Activated naive CD8-positive, alpha-beta T cell treated with anti-CD3 and anti-CD28 coated beads, Interleukin-2, amount 10 ng/mL, durations not matched to agents 7 days and 5 days (primary cell): ENCODE measurements around the gene DUSP22. TPM values are rescaled to one million over a fixed set of nuclear protein-coding genes. Genes with fewer than 3 reads are reported as not detected.

ENCODE experiments used
- ATAC-seq: fragments of 150-1000 bp; cut with Tn5 transposase; one replicate; pipeline ENCODE4 v1.10.0; 2021; ENCODE audit warnings: low read depth, moderate library complexity
- POLR2A ChIA-PET: fragments of 350-600 bp; sonication (Branson Sonifier 250); formaldehyde crosslinking; loops from one replicate; lab custom pipeline; 2021; ENCODE audit warnings: antibody characterized with exemption; lab: Charles Lee
- DNase-seq: peaks from one replicate; pipeline ENCODE4 v3.0.0; 2021
- H3K27ac Mint-ChIP-seq: one replicate; pipeline ENCODE4 v1.8.0; 2022; ENCODE audit warnings: mild to moderate bottlenecking, mixed read lengths
- H3K27me3 Mint-ChIP-seq: one replicate; pipeline ENCODE4 v1.8.0; 2022; ENCODE audit warnings: mild to moderate bottlenecking, moderate library complexity, mixed read lengths
- H3K36me3 Mint-ChIP-seq: one replicate; pipeline ENCODE4 v1.8.0; 2021; ENCODE audit warnings: mild to moderate bottlenecking, mixed read lengths
- H3K4me1 Mint-ChIP-seq: one replicate; pipeline ENCODE4 v1.8.0; 2021; ENCODE audit warnings: mixed read lengths
- H3K4me3 Mint-ChIP-seq: one replicate; pipeline ENCODE4 v1.8.0; 2022; ENCODE audit warnings: mild to moderate bottlenecking, moderate library complexity, mixed read lengths
- H3K9me3 Mint-ChIP-seq: one replicate; pipeline ENCODE4 v1.8.0; 2021; ENCODE audit warnings: mixed read lengths
- total RNA-seq, 2 experiments: library from RNA; stranded (reverse); gene quantifications; one replicate each; pipeline ENCODE4 v1.2.3, GENCODE V29; 2021

The DUSP22 gene
- total RNA-seq, 2 experiments from 2014 or later, result 49.1 to 50.4 TPM

DNA sequence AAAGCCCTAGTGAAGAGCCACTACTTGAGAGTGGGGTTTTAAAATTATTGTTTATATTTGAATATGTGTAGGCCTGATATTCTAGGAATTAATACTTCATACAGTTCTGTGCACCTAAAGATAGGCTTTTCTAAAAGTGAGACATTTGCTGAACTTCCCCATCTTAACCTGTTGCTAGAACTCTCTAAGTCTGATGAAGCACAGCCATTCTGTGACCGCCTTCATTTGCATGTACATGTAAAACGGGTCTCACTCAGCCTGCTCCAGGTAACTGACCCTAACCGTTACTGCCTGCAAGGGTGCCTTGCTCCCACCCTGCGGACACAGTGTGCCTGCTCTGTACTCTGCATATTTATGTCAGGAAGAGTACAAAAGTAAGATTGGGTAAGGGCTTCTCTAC is 54.9 kb downstream of the DUSP22 start:
- Mint-ChIP-seq H3K4me3 (no peak overlapping the region), H3K4me1 (peaks cover 7% of the 10 kb centered on the region), H3K27ac (no peak overlapping the region), H3K27me3 (no peaks in the 10 kb centered on the region), H3K9me3 (no peaks in the 10 kb centered on the region), H3K36me3 (peaks cover 11% of the 10 kb centered on the region)
- POLR2A ChIA-PET, result interaction anchor here (0.6 kb wide), 1 partner anchor 15 kb away, joined by 4 read pairs; no protein-coding TSS in a partner anchor
- DNase-seq (no peak), ATAC-seq (no peak)

DNA sequence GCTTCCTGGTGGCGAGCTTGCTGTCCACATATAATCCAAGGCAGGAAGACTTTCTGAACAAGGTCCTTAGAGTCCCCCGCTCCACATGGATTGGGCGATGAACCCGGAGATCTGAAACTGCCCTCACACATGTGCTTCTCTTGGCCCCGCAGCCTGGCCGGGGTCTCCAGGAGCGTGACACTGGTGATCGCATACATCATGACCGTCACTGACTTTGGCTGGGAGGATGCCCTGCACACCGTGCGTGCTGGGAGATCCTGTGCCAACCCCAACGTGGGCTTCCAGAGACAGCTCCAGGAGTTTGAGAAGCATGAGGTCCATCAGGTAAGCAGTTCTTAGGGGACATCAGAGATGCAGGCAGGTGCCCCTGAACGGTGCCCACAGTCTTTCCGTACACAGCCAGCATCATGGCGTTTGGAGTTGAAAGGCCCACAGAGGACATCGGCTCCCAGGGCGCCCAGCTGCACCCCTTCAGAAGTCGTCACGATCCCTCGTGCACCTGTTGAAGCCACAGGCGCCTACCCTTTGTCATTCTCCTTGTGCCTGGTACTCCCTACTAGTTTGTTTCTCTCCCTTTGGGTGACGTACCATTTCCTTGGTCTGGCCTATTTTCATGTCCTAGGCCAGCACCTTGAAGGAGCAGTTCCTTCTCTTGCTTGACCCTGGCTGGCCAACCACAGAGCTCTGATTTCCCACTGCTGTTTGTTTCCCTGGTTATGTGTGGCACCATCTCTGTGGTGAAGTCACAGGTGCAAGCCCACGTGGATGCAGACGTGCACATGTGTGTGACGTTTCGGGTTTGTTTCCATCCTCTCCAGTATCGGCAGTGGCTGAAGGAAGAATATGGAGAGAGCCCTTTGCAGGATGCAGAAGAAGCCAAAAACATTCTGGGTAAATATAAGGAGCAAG is 55.9 kb downstream of the DUSP22 start:
- DNase-seq (no peak), ATAC-seq (no peak)
- H3K27me3 Mint-ChIP-seq, result no peaks in the 10 kb centered on the region
- H3K4me3 Mint-ChIP-seq, result no peak overlapping the region
- no peaks in the 10 kb centered on the region for H3K9me3 Mint-ChIP-seq
- H3K4me1 Mint-ChIP-seq, result peaks cover 9% of the 10 kb centered on the region
- H3K27ac Mint-ChIP-seq, result no peak overlapping the region
- H3K36me3 Mint-ChIP-seq, result peaks cover 11% of the 10 kb centered on the region
- POLR2A ChIA-PET, result interaction anchor here (0.6 kb wide), 1 partner anchor 16 kb away, joined by 4 read pairs; no protein-coding TSS in a partner anchor

DNA sequence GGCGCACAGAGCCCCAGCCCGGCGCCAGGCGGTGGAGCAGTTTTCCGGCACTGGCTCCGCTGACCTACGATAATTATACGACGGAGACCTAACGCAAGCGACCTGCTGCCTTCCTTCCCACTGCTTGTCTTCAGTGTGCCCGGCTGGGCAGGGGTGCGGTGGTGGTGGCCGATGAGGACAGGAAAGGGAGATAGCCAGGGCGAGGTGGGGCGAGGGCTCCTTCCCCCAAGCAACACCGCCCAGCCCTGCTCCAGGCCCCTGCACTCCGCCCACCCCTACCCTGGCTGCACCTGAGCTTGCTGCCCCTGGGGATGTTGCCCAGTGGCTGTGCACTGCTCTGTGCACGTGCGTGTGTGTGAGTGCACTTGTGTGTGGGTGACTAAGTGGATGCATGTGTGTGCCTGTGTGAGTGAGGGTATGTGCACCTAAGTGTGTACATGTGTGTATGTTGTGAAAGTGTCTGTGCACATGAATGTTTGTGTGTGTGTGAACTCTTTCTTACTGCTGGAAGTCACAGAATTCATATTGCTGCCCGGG is 56.6 kb downstream of the DUSP22 start:
- H3K36me3 Mint-ChIP-seq, result peaks cover 8% of the 10 kb centered on the region
- no peak overlapping the region for H3K27ac Mint-ChIP-seq
- ATAC-seq, result no peak
- no peak for DNase-seq
- no peaks in the 10 kb centered on the region for H3K9me3 Mint-ChIP-seq
- H3K4me1 Mint-ChIP-seq, result peaks cover 6% of the 10 kb centered on the region
- POLR2A ChIA-PET, result no interaction called here
- no peak overlapping the region for H3K4me3 Mint-ChIP-seq
- no peaks in the 10 kb centered on the region for H3K27me3 Mint-ChIP-seq

DNA sequence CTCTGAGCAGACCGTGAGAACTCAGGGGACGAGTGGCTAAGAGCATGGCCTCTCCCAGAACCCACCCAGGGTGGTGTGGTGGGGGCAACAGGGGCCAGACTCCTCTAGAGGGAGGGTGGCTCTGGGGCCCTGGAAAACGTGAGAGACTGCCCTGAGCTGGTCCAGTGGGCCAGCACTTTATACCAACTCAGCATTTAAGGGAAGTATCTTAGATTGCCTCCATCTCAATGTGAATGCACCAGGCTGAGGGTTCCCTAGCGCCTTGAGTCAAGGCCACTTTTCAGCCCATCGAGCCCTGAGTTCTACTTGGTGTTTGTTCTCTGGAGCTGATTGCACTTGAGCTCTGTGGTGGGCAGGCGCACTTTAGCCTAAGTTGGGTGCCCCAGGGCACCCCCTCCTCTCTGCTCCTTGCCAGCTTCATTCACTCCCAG is 57.2 kb downstream of the DUSP22 start:
- Mint-ChIP-seq H3K27me3 (no peaks in the 10 kb centered on the region), H3K9me3 (no peaks in the 10 kb centered on the region), H3K4me1 (peaks cover 5% of the 10 kb centered on the region), H3K36me3 (peaks cover 8% of the 10 kb centered on the region), H3K4me3 (no peak overlapping the region), H3K27ac (no peak overlapping the region)
- DNase-seq, result no peak
- POLR2A ChIA-PET, result interaction anchor here (1.0 kb wide), 1 partner anchor 42 kb away, joined by 3 read pairs; the partner anchor contains the start of gene IRF4
- ATAC-seq, result no peak

DNA sequence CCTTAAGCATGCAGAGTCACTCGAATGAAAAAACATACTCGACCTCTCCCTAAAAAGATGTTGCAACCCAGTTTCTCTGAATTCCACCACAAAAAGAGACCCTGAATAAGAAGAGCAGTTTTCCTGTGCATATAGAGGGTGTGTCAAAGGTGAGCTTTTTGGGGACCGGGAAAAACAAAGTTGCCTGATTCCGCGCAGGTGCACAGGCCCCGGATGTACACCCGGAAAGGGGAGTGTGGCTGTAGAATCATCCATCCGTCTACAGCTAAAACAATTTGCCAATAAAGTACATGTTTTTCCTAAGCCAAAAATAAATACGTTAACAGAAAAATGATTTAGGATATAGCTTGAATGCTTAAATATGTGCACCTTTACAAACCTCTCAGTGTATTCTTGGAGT is 58.1 kb downstream of the DUSP22 start:
- H3K4me3 Mint-ChIP-seq, result no peak overlapping the region
- no peak overlapping the region for H3K27ac Mint-ChIP-seq
- ATAC-seq, result no peak
- H3K9me3 Mint-ChIP-seq, result no peaks in the 10 kb centered on the region
- H3K4me1 Mint-ChIP-seq, result peaks cover 5% of the 10 kb centered on the region
- no peak for DNase-seq
- H3K27me3 Mint-ChIP-seq, result no peaks in the 10 kb centered on the region
- POLR2A ChIA-PET, result interaction anchor here (1.0 kb wide), 1 partner anchor 41 kb away, joined by 3 read pairs; the partner anchor contains the start of gene IRF4
- peaks cover 8% of the 10 kb centered on the region for H3K36me3 Mint-ChIP-seq

DNA sequence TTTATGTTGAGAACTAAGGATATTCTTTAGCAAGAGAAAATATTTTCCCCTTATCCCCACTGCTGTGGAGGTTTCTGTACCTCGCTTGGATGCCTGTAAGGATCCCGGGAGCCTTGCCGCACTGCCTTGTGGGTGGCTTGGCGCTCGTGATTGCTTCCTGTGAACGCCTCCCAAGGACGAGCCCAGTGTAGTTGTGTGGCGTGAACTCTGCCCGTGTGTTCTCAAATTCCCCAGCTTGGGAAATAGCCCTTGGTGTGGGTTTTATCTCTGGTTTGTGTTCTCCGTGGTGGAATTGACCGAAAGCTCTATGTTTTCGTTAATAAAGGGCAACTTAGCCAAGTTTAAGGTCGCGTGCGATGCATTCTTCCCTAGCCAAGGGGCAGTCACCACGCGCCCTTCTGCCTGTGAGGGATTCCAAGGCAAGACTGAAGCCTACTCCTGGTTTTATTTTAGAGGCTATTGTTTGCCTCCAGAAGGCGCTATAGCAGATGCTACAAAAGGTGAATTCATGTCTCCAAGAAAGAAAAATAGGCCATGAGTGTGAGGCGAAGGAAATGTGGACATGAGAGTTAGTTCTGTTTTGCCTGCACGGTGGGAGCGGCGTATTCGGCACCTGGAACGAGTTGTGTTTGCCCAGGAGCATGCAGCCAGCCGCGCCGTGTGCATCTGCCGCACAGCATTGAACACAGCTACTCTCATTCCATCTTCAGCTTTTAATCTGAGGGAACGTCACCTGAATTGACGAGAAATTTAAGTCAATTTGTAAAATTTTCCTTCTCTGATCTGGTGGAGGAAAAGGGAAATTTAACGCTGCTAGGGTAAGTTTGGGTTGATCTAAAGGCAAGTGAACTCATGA is 59.0 kb downstream of the DUSP22 start:
- peaks cover 5% of the 10 kb centered on the region for H3K4me1 Mint-ChIP-seq
- H3K27ac Mint-ChIP-seq, result no peak overlapping the region
- POLR2A ChIA-PET, result no interaction called here
- no peaks in the 10 kb centered on the region for H3K9me3 Mint-ChIP-seq
- no peak overlapping the region for H3K4me3 Mint-ChIP-seq
- peaks cover 8% of the 10 kb centered on the region for H3K36me3 Mint-ChIP-seq
- ATAC-seq, result no peak
- H3K27me3 Mint-ChIP-seq, result no peaks in the 10 kb centered on the region
- no peak for DNase-seq

DNA sequence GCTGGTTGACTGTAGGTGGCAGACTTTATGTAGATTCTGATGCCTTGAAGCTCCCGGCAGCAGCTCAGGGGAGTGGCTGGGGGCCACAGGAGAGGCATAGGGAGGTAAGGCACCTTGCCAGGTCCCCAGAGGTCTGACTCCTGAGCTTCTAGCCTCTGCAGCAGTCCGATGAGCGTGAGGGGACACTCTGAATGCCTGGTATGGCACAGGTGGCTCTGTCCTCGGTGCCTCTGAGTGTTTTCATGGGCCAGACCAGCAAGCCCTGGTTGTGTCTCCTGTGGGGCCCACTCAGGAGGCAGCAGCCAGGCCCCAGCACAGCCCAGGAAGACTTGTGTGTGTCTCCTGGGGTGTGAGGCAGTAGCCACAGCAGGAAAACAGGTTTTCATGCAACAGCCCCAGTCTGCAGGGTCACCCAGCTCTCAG is 59.6 kb downstream of the DUSP22 start:
- H3K27me3 Mint-ChIP-seq, result no peaks in the 10 kb centered on the region
- H3K27ac Mint-ChIP-seq, result peak overlapping the region; percentile 31
- H3K9me3 Mint-ChIP-seq, result no peaks in the 10 kb centered on the region
- ATAC-seq (no peak), DNase-seq (no peak)
- H3K4me1 Mint-ChIP-seq, result peaks cover 7% of the 10 kb centered on the region
- H3K4me3 Mint-ChIP-seq, result no peak overlapping the region
- peaks cover 8% of the 10 kb centered on the region for H3K36me3 Mint-ChIP-seq
- POLR2A ChIA-PET, result interaction anchor here (0.6 to 1.9 kb wide), 2 partner anchors 13 to 40 kb away, joined by 3 to 8 read pairs; partner anchors contain the start of gene IRF4

DNA sequence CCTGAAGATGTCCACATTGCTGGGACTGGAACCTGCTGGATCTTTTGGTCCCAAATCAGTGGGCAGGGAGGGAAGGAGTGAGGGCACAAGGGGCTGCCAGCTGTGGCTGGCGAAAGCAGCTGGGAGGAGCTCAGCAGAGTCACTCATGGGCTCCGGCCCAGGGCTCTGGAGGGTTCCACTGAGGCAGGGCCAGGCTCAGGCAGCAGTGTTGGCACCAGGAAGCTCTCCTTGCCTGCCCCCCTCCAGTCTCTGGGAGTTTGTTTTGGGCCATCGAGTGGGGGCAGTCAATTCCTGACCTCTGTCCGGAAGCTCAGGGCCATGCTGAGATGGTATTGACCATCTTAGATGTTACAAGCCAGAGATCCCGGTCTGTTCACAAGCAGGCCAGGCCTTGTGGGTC is 60.2 kb downstream of the DUSP22 start:
- no peak overlapping the region for H3K27ac Mint-ChIP-seq
- no peak overlapping the region for H3K4me3 Mint-ChIP-seq
- peaks cover 8% of the 10 kb centered on the region for H3K36me3 Mint-ChIP-seq
- H3K4me1 Mint-ChIP-seq, result peaks cover 7% of the 10 kb centered on the region
- H3K27me3 Mint-ChIP-seq, result no peaks in the 10 kb centered on the region
- DNase-seq (no peak), ATAC-seq (no peak)
- POLR2A ChIA-PET, result interaction anchor here (0.6 to 1.9 kb wide), 2 partner anchors 14 to 39 kb away, joined by 3 to 8 read pairs; partner anchors contain the start of gene IRF4
- no peaks in the 10 kb centered on the region for H3K9me3 Mint-ChIP-seq

DNA sequence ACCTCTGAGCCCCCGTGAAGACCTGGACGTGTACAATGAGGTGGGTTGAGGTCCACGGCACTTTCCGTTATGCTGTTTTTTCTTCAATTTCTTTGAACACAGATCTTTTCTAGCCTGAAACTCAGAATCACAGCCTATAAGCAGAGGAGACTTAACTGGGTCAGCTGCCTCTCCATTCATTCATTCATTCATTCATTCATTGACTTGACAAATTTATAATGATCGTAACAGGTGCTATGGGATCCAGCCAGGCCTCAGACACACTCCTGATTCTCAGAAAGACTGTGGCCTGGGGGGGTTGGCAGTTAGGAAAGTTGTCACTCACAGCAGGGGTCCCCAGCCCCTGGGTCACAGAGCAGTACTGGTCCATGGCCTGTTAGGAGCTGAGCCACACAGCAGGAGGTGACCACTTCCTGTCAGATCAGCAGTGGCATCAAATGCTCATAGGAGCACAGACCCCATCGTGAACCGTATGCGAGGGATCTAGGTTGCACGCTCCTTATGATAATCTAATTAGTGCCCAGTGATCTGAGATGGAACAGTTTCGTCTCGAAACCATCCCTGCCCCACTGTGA is 60.7 kb downstream of the DUSP22 start:
- no peaks in the 10 kb centered on the region for H3K27me3 Mint-ChIP-seq
- no peak overlapping the region for H3K4me3 Mint-ChIP-seq
- H3K4me1 Mint-ChIP-seq, result peaks cover 7% of the 10 kb centered on the region
- DNase-seq (no peak), ATAC-seq (peak; percentile 32)
- H3K36me3 Mint-ChIP-seq, result peaks cover 8% of the 10 kb centered on the region
- POLR2A ChIA-PET, result interaction anchor here (1.0 to 1.9 kb wide), 2 partner anchors 14 to 39 kb away, joined by 4 to 8 read pairs; partner anchors contain the start of gene IRF4
- no peaks in the 10 kb centered on the region for H3K9me3 Mint-ChIP-seq
- H3K27ac Mint-ChIP-seq, result no peak overlapping the region

DNA sequence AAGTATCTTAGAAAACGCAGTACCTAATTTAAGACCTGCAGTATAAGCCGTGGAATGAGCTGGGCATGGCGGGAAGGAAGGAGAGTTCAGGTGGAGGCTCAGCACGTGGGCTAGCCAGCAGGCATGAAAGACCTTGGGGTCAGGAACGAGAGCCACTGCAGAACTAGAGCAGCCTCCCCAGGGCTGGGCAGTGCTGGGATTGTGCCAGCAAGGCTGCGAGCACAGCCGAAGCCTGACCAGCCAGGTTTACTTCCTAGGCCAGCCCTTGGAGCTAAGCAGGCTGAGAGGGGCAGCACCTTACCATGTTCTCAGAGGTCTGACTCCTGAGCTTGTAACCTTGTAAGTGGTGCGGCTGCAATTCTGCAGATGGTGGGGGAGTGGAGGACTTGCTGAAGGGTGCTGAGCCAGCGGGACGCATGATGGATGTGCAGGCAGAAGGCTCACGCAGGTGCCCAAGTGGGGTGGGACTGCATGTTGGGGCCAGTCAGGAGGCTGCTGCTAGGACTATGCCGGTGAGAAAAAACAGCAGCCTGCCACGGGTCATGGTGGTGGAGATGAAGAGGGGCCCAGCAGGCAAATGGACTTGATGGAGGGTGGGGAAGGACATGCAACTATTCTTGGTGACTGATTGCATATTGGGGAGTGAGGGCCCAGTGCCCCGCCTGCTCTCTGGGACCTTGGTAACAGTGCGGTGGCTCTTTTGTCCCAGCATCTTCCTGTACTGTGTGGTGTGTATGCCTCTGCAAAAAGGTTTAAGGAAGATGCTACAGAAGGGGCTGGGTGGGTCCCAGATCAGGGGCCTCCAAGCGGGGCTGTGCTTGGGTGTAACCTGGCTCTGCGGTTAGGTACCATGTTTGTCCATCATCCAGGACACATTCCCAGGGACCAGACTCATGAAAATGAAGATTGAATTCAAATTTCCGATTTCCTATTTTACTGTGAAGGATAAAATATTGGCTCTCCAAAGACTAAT is 61.6 kb downstream of the DUSP22 start:
- no peaks in the 10 kb centered on the region for H3K27me3 Mint-ChIP-seq
- no peak overlapping the region for H3K4me3 Mint-ChIP-seq
- ATAC-seq, result no peak
- H3K4me1 Mint-ChIP-seq, result peaks cover 7% of the 10 kb centered on the region
- H3K9me3 Mint-ChIP-seq, result no peaks in the 10 kb centered on the region
- POLR2A ChIA-PET, result interaction anchor here (1.0 to 1.9 kb wide), 2 partner anchors 15 to 38 kb away, joined by 4 to 8 read pairs; partner anchors contain the start of gene IRF4
- H3K27ac Mint-ChIP-seq, result no peak overlapping the region
- H3K36me3 Mint-ChIP-seq, result peaks cover 5% of the 10 kb centered on the region
- no peak for DNase-seq

DNA sequence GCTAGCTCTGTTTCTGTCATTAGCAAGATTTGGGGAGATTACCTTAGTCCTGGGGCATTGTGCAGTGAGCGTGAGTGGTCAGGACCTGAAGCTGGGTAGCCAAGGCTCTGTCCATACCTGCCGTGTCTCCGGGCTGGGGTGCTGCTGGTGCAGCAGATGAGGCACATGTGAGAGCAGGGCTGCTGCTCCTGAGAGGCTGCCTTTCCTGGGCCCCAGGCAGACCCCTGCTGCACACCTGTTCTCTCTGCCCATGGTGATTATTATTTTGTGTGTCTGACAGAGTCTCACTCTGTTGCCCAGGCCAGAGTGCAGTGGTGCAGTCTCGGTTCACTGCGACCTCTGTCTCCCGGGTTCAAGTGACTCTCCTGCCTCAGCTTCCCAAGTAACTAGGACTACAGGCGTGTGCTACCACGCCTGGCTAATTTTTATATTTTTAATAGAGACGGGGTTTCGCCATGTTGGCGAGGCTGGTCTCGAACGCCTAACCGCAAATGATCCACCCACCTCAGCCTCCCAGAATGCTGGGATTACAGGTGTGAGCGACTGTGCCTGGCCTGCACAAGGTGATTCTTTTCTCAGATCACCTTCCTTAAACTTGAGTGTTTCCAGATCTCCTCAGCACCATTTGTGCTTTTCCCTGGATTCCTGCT is 62.5 kb downstream of the DUSP22 start:
- no peaks in the 10 kb centered on the region for H3K27me3 Mint-ChIP-seq
- peaks cover 1% of the 10 kb centered on the region for H3K36me3 Mint-ChIP-seq
- H3K4me3 Mint-ChIP-seq, result no peak overlapping the region
- ATAC-seq (no peak), DNase-seq (no peak)
- H3K27ac Mint-ChIP-seq, result no peak overlapping the region
- POLR2A ChIA-PET, result no interaction called here
- peaks cover 7% of the 10 kb centered on the region for H3K4me1 Mint-ChIP-seq
- no peaks in the 10 kb centered on the region for H3K9me3 Mint-ChIP-seq
